ENCODE measurements around the gene GPR150.

GPR150 gene

DNA sequence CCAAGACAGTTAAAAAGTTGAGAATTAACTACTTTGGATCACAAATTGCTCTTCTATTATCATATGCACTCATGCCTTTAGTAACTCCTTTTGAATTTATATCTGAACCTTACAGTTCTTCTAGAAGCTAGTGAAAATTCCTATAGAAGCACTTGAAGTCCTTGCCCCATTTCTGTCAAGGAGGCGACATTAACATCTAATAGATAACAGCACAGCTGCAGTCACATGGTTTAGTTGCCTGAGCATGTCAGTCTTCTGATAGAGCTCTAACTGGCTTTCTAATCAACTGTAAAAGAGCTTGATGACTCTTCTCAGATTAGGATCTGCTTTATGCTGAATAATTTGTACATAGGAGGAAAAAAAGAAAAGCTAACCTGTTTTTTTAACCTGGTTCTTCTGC lies 35.7 kb downstream of the GPR150 start:
- no peak for DNase-seq

- DNase-seq: no peak
Observed at GRCh38 chr5:95660060-95660459, 40.2 kb downstream of the GPR150 start.

- no peak for DNase-seq
Observed at GRCh38 chr5:95662946-95663345, 43.1 kb downstream of the GPR150 start.

- DNase-seq: no peak
Observed at GRCh38 chr5:95664204-95664786, 44.4 kb downstream of the GPR150 start.

- DNase-seq: no peak
Observed at GRCh38 chr5:95667061-95667618, 47.3 kb downstream of the GPR150 start.

GRCh38 chr5:95667678-95668077 lies 47.8 kb downstream of the GPR150 start:
- no peak for DNase-seq

DNA sequence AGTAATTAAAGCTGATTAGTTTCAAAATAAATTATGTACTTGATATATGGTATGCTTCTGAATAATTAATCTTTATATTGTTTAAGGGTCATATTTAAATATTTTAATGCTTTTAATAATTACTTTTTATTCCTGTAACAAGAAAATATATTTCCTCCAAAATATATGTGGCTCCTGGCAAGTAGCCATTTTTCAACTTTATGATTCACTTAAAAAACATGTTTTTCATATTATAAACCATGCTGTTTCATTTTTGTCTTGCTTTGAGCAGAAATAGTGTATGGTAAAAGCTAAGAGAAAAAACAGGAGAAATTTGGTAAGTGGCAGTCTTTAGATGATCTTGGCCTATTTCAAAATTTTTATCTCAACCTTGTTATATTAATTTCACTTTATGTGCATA lies 48.3 kb downstream of the GPR150 start:
- no peak for DNase-seq

DNA sequence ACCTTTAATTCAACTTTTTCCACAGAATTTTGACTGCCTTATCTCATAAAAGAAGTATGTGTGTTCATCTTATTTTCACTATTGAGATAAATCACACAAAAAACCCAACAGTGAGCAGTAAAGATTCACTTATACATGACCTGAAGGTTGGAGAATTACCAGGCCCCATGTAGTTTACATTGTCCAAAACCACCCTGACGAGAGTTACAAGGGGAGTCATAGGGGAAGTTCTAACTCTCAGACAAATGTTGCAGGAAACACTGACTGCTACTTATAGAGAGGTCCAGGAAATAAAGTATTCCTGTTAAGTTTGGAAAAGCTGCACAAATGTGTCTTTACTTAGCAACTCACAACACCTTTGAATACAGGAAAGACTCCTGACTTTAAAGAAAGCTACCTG lies 48.8 kb downstream of the GPR150 start:
- DNase-seq: no peak

GRCh38 chr5:95669540-95669939 lies 49.7 kb downstream of the GPR150 start:
- DNase-seq: no peak

- DNase-seq: no peak
Observed at GRCh38 chr5:95669985-95670384, 50.1 kb downstream of the GPR150 start.

GRCh38 chr5:95670568-95670967 lies 50.7 kb downstream of the GPR150 start:
- DNase-seq: no peak
